GM19035 (cell line): ENCODE measurements around the gene TNN.

Experiments used
- ATAC-seq: cut with Tn5 transposase; IDR thresholded peaks from one replicate; pipeline ENCODE4 v1.9.1; 2021; ENCODE audit not compliant: unreplicated experiment

The TNN gene

DNA sequence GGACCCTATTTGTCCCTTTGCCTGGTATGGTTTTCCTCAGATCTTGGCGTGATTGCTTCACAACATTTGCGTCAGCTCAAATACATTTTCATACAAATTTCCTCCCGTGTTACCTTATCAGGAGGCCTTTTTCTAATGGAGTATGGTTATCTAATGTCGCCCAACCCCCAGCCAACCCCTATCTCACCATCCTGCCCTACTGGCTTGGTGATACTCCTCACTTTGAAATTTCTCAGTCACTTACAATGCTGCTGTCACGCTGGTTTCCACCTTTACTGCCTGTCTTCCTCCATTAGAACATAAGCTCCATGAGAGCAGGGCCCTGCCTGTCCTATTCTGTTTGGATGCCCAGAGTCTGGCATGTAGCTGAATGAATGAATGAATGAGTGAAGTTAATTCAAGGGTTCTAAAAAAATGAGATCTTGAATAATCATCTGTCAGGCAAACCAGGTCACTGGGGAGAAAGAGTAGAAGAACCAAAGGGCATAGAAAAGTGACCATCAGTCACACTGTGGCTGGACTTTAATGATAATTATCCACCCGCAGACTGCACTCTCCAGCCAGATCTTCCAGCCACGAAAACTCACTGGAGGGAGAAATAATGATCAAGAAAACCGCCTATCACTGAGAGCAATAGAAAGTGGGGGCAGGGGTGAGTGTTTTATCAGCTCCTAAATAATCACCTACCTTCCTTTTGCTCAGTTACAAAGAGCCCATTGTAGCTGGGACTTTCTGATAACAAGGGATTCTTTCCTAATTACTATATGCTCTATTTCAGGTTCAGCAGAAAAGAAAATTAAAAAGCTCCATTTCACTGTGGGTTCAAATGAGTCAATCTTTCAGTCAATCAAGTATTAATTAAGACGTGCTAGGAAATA is 103.6 kb downstream of the TNN start:
- ATAC-seq = no peak

DNA sequence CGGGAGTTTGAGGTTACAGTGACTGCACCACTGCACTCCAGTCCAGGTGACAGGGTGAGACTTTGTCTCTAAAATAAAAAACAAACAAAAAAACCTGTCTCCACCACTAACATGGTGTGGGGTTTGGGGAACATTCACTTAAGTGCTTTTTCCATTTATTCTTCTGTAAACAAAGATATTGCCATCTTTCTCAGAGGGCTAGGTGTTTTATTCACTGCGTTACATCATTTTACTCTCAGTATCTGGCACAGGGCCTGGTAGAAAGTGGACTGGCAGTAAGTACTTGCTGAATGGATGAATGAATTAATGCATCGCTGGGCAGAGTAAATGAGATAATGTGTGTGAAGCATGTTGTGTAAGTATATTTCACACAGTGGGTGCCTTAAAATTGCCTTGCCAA is 104.9 kb downstream of the TNN start:
- ATAC-seq = no peak

DNA sequence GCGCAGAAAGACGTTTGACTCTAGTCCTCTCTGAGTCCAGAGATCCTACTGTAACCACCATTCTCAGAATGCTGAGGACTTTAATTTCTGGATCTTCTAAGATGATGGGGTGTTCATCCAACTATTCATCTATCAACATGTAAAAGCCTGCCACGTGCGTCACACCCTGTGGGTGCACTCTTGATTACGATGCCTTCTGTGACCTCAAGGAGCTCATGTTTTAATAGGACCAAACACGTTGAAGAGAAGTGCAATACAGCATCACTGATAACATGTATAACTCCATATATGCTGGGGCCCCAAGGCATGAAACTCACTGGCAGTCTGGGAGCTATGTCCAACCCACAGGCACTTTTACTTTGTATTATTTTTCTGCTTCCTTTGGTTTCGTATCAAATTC is 105.9 kb downstream of the TNN start:
- ATAC-seq = no peak

DNA sequence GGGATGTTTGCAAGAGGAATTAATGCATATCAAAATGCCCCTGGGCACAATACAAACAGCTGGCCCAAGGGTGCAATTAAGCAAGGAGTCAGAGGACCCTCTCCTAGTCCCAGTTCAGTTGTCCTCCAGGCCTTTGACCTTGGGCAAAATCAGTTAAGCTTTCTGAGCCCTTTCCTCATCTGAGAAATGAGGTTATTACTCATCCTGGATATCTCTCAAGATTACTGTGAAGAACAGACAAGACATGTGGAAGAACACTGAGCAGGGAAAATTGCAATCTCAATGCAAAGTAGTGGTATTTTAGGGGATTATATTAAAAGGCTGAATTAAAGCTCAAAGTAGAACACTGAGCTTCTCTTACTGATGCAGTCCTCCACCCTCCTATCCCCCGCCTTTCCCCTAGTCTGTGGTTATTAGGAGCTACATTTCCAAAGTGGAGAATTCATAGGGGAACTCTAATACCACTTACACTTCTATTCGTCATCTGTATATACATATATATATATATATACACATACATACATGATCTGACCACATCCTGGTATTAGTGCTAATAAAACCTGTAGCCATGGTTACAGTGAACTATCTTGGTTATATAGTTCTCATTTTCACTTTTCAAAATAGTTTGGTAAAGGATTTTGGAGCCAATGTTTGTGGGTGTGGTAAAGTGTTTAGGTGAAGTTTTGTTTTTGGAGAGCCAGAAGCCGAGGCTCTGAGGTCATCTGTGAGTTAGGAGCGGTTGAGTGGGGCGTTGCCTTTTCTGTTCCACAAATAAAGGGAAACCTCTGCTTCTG is 106.9 kb downstream of the TNN start:
- ATAC-seq = peak; percentile 66

DNA sequence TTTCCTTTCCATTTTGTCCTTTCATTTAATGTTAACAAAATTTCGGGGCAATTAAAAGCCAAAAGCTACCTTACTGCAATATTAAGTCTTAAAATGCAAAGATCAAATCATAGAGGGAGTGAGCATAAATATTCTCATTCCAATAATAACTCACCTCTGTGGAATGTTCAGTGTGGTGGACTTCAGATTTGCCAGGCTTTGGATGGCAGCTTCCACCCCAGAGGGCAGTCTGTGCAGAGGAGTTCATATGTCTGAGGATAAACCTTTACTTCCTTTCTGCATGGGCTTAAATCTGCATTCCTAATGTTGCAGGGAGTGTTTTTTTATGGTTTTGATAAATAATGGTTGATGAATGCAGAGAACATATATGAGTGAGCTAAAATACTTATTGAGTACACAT is 108.6 kb downstream of the TNN start:
- ATAC-seq = no peak

DNA sequence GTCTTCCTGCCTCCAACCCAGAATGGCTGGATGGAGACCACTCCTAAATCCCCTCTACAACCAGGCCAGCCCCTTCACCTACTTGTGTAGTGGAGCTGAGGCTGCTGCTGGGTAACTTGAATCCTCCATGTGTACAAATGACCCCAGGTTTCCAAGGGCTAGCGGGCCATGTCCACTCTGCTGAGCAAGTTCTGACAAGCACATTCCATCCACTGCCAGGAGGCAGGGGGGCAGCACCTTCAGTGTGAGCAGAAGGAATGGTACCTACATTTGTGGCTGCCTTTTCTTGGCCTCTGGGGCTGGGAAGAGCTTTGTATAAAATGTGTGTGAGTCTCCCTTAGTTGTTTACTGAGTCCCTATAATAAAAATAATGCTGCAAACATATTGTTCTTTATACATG is 110.4 kb downstream of the TNN start:
- ATAC-seq = no peak

DNA sequence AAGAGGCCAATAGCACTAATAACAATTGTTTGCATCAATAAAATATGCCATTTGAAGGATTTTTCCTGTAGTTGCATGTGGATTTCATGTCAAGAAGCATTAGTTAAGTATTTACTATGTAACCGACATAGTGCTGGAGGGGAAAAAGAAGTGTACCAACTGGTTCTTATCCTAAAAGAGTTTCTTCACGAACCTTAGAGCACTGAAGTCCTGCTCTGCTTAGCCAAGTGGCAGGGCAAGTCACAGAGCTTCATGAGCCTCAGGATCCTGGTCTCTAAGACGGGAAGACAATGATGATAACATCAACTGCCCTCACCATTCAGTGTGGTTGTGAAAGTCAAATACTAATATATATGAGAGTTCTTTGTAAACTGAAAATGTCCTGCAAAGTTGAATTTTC is 110.8 kb downstream of the TNN start:
- ATAC-seq = no peak

DNA sequence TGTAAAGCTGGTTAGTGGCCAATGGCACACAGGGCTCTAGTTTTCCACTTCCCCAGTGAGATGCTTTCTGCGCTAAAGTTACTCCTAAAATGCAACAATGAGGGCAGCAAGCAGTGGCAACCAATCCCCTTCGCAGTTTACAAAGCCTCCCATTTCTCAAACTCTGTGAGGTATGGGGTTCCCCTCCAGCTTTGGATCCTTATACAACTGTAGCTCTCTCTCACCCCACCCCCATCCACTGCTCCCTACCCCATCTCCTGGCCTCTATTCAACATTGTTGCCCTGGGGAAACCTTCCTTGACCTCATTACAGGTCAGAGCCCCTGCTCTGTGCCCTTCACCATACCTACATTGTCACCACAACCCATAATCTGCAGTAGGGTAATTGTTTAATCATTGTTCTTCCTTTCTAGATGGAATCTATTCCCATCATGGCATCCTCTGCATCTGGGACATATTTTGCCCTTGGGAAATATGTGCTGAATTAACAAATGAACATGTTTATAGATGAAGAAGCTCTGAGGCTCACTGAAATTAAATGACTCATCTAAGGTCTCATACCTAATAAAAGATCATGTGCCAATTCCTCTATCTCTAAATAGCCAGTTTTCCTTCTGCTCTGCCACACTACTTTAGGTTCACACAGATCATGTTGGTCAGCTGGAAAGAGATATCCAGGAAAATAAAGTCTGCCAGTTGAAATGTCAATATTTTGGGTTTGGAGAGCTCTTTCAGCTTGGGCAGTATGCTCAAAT is 112.4 kb downstream of the TNN start:
- ATAC-seq = no peak

DNA sequence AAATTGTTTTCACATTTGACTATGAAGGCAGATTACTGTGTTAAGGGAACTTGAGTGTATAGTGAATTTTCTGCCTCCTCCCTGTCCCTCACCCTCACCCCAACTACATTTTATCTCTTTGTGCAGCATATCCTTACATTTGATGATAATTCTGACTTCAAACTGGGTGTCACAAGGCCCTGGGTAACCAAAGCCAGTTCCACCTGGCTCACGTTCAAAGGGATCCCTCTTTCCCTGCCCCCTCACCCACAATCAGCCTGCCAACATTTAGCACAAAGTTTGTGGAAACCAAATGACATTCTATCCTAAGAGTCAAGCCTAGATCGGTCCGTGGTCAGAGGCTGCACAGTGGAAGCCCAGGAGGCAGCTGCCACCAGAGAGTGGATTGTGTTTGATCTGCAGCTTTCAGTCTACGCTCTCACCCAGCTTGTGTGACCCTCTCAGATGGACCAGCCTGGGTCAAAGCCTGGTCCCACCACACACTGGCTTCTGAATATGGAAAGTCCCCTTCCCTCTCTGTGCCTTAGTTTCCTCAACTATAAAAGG is 114.6 kb downstream of the TNN start:
- ATAC-seq = no peak

DNA sequence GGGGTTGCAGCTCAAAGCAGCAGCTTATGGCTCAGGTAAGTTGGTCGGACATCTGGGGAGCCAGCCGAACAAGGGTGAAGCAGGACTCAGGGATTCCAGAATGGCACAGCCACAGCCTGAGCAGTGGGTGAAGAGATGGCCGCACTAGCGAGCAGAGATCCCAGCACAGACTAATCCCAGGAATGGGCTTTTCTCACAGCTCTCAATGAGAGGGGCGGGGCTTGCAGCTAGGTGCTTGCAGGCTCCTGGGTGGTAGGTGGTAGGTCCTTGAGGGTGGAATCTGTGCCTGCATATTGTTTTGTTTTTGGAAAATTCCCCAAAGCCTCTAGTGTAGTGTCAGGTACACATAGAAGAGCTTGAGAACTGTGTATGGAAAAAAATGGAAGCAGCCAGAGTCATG is 116.0 kb downstream of the TNN start:
- ATAC-seq = no peak

DNA sequence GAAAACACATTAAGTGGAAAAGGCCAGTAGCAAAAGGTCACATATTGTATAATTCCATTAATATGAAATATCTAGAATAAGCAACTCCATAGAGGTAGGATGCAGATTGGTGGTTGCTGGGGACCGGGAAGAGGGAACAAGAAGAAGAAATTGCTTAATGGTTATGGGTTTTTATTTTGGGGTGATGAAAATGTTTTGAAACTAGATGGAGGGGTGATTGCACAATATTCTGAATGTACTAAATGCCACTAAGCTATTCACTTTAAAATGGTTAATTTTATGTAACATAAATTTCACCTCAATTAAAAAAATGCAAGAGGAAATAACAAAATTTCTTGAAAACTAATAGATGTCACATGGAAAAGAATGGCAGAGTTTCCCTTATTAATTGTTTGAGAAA is 118.3 kb downstream of the TNN start:
- no peak for ATAC-seq

DNA sequence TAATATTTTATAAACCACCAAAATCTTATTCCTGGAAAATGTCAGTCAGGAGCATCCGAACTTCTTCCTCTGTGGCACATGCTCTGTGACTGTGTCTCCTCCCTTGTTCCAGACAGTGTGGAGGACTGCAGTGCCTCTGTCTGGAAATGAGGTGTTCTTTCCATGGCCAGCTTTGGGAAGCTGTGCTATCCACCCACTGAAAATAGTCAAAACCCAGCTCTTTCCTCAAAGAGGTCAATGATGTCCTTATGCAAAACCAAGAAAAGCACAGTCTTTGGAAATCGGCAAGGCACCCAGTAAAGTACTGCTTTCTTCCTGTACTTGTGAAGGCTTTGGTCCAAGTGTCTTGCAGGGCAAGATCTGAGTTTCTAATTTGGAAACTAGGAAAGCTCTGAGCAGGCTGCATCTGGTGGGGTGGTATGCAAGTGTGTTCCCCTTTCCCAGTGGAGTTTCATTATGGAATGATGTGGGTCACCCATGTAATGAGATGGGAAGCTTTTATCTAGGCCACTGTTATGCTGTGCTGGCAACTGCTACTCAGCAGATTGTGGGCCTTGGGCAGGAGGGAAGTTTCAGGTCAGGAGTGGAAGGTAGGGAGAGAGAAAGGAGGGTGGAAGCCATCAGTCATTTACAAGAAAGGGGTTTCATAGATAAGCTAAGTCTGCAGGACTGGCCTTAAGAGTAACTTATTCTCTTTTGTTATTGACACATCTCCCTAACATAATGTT is 119.0 kb downstream of the TNN start:
- no peak for ATAC-seq

DNA sequence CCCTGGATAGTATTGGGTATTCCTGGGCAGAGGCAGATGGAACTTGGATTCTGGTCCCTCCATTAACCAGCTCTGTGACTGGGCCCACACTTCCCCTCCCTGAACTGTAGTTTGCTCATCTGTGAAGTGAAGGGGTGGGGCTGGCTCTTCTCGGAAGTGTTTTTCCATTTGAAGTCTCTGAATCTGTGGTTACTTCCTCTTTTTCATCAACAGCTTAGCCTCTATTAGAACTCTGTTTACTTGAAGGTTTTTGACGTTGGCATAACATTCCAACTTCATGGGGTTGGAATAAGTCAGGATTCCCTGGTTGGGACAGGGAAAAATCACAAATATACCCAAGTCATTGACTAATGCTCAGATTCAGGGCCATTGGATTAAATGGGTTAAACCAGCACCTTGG is 121.3 kb downstream of the TNN start:
- peak; percentile 66 for ATAC-seq

DNA sequence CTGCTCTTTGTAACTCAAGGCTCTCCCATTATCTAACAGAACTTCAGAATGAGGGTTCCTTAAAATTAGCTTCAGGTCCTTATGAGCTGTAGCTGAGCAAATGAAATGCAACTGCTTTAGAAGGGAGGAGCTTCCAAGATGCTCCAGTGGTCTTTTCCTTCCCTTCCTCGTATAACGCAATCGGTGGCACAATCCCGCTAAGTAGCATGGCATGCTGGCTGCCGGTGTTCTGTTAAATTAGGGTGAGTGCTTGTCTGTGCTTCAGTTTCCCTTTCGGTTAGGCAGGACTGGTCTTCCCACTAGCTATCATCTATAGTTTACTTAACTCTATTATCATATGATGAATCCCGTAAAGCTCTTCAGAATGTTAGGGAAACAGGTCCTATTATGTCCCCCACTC is 124.0 kb downstream of the TNN start:
- peak; percentile 24 for ATAC-seq

DNA sequence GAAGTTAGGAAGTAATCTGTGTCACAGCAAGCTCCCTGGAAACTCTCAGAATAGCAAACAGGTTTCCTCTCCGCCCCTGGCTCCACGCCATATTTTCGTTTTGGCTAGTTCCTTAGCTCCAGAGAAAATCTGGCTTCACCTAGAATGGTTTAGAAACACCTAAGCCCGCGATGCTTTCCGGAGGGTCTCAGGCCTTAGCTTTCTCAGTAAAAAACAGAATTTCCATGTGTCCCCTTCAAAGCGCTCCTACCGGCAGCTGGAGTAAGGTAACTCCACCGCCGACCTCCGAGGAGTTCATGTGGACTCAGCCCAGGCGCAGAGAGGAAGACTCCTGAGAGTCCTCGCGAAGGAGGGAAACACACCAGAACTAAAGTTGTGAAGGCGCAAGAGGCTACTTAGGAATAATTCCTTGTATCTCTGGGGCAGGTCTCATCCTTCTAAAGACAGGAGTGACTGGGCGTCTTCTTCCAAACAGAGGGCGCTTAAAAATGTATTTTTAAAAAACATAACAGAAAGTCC is 124.5 kb downstream of the TNN start:
- no peak for ATAC-seq

DNA sequence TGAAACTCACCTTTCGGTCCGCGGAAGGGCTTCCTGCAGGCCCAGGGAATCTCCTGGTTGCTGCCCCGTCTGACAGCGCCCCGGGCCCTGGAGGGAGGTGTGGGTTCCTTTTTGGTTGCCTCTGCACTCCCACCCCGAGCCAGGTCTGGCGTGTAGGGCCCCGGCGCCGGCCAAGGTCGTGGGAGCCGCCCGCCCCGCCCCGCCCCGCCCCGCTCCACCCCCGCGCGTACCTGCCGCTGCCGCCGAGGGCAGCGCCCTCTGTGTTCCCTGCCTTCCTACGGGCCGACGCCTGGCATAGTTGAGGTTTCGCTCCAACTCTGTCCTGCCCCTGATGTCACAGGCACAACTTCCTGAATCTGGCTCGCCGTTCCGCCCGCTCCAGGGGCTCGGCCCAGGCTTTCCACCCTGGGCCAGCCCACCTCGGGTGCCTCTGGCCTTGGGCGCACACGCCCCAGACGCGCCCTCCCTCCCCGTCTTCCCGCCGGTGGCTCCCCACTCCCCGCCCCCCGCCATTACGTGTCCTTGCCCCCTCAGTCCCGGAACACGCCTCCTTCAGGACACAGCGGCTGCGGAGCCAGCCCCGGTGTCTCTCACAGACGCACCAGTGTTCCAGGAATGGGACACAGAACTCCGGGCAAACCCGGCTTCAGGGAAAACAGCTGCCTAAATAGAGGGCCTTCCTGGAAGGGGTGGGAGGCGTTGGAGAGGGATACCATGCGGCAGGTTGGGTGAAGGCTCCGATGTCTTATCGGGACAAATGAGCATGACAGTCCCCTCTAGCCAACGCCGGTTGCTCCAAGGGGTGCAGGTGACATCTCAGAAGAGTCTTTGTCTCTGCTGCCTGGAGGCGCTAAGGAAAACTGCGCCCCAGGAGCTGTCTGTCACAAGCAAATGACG is 125.2 kb downstream of the TNN start, which contains the start of gene KIAA0040:
KIAA0040 (minus strand) TSS at position 147 of the 897 bp plus-strand sequence. CDS start 31,763 bp downstream, outside the sequence.
- ATAC-seq = peak; percentile 59

DNA sequence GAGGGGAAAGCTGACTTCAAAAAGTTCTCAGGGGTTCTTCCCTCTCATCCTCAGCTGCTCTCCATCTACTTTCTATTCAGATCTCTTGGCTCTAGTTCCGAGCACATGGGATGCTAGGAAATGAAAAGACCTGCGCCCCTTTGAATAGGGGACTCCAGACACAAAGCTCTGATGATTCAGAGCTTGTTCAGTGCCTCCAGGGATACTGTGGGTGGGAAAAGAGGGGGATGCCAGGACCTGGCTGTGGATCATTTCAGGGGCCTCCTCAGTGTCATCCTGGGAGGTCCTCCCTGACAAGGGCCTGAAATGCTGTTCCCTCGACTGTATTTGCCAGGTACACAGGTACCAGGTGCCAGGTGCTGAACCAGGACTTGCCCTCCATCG is 125.9 kb downstream of the TNN start:
- ATAC-seq = no peak

DNA sequence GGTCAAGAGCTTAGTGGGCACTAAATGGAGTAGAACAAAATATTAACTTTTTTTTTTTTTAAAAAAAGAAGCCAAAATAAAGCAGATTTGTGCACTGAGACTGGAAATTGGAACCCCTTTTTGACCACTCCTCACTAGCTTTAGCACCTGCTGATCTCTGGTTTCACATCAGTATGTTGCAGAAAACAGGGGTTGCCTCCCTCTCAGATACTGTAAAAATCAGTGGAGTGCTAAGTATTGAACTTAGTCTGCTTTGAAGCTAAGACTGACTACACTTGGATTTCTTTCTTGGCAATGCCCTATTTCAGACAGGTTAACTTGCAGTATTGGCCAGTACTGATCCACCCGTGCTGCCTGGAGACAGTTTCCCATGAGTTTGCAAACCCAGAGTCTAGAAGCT is 127.6 kb downstream of the TNN start:
- ATAC-seq = no peak

DNA sequence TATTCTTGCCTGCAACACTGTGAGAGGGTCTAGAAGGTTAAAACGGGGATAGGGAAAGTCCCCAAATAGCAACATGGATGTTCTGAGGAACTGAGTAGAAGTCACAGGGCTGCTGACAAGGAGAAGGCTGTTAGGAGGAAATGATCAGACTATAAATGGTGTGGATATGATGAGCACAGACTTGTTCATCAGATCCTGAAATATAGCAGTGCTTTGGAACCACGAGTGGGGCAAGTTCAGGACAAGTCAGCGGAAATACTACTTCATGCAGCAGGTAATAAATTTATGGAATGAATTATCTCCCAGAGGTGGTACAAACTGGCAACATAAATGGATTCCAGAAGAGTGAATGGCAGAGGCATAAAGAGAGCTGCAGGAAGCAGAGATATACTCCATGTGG is 128.2 kb downstream of the TNN start:
- no peak for ATAC-seq
